ENCODE data around the gene PRSS8. TPM values are rescaled to one million over a fixed set of nuclear protein-coding genes. Genes with fewer than 3 reads are reported as not detected.

The PRSS8 gene
- total RNA-seq, 2 donors from 2014 or later = not detected

DNA sequence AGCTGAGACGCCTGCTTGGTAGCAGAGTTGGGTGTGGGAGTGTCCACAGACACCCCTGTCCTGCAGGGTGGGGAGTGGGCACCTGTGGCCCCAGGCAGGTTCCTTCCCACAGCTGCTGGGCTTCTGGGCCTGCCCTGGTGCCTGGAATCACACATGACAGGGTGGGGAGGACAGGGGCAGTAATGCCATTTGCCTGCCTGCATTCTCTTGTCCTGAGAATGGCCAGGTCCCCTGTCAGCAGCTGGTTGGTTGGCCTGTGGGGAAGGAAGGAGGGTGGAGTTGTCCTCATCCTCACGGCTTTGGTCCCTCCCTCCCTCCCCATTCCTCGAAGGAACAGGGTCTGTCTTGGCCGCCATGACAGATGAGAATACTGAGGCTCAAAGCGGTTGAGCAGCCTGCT lies 52.0 kb downstream of the PRSS8 start:
- no peak for DNase-seq
- peaks cover 5% of the 10 kb centered on the region for H3K4me1 Mint-ChIP-seq (ENCODE audit: low read depth)
- H3K4me3 Mint-ChIP-seq = no peak overlapping the region
- peaks cover 0 to 9% of the 10 kb centered on the region in 2 donors for H3K36me3 Mint-ChIP-seq (ENCODE audit: insufficient read depth in 2 of 2)
- no peak for ATAC-seq (replicated peaks in 1 of 2)
- H3K9me3 Mint-ChIP-seq = no peaks in the 10 kb centered on the region
- no peak overlapping the region for H3K27ac Mint-ChIP-seq
- no peaks in the 10 kb centered on the region for H3K27me3 Mint-ChIP-seq (ENCODE audit: low read depth)

GRCh38 chr16:31083081-31083480 lies 52.4 kb downstream of the PRSS8 start:
- Mint-ChIP-seq H3K27ac (no peak overlapping the region), H3K36me3 (ENCODE audit: insufficient read depth in 2 of 2) (peaks cover 0 to 9% of the 10 kb centered on the region in 2 donors), H3K9me3 (no peaks in the 10 kb centered on the region)

GRCh38 chr16:31082368-31083045 lies 53.0 kb downstream of the PRSS8 start:
- Mint-ChIP-seq H3K27me3 (ENCODE audit: low read depth) (no peaks in the 10 kb centered on the region), H3K27ac (no peak overlapping the region), H3K9me3 (no peaks in the 10 kb centered on the region), H3K36me3 (ENCODE audit: insufficient read depth in 2 of 2) (peaks cover 0 to 9% of the 10 kb centered on the region in 2 donors), H3K4me1 (ENCODE audit: low read depth) (peaks cover 5% of the 10 kb centered on the region), H3K4me3 (no peak overlapping the region)
- DNase-seq (no peak), ATAC-seq (replicated peaks in 1 of 2) (no peak)

More at GRCh38 chr16:31083081-31083480, 52.4 kb downstream of the PRSS8 start:
- Mint-ChIP-seq H3K27me3 (ENCODE audit: low read depth) (no peaks in the 10 kb centered on the region), H3K4me3 (no peak overlapping the region), H3K4me1 (ENCODE audit: low read depth) (peaks cover 5% of the 10 kb centered on the region)
- DNase-seq (no peak), ATAC-seq (replicated peaks in 1 of 2) (no peak)

Other genes starting within 250 kb of the PRSS8 start
- gene BCL7C, start 241.7 kb downstream of the PRSS8 start, total RNA-seq = 10 to 100 TPM; 21.7 to 23.2 TPM
- gene CTF1, start 239.1 kb downstream of the PRSS8 start, total RNA-seq = under 1 TPM; 0.25 to 0.72 TPM
- gene FBXL19, start 212.2 kb downstream of the PRSS8 start, total RNA-seq = 10 to 100 TPM; 24.9 to 25.7 TPM
- 10 to 100 TPM; 13.6 to 15.6 TPM for gene ORAI3, start 186.7 kb downstream of the PRSS8 start, total RNA-seq
- 10 to 100 TPM; 19.1 to 25.5 TPM for gene SETD1A, start 178.0 kb downstream of the PRSS8 start, total RNA-seq
- 1 to 10 TPM; 2.4 to 4.7 TPM for gene HSD3B7, start 150.5 kb downstream of the PRSS8 start, total RNA-seq
- gene STX1B, start 125.1 kb downstream of the PRSS8 start, total RNA-seq = 1 to 10 TPM; 2.2 to 6.1 TPM
- gene STX4, start 102.2 kb downstream of the PRSS8 start, total RNA-seq = 10 to 100 TPM; 51.8 to 54.7 TPM
- 1 to 10 TPM; 6.9 to 7.8 TPM for gene ZNF668, start 61.5 kb downstream of the PRSS8 start, total RNA-seq
- 10 to 100 TPM; 23.0 to 24.1 TPM for gene ZNF646, start 61.3 kb downstream of the PRSS8 start, total RNA-seq
- gene PRSS53, start 46.8 kb downstream of the PRSS8 start, total RNA-seq = 1 to 10 TPM; 6.2 to 7.7 TPM
- 10 to 100 TPM; 52.2 to 55.6 TPM for gene VKORC1, start 40.9 kb downstream of the PRSS8 start, total RNA-seq
- gene BCKDK, start 27.3 kb downstream of the PRSS8 start, total RNA-seq = 10 to 100 TPM; 21.6 to 24.5 TPM
- 10 to 100 TPM; 50.8 to 55.5 TPM for gene KAT8, start 18.1 kb downstream of the PRSS8 start, total RNA-seq
- gene PRSS36, start 14.3 kb upstream of the PRSS8 start, total RNA-seq = under 1 TPM; 0.19 TPM
- gene FUS, start 44.4 kb upstream of the PRSS8 start, total RNA-seq = 100 to 1,000 TPM; 411 to 528 TPM
- gene PYCARD, start 67.0 kb upstream of the PRSS8 start, total RNA-seq = 10 to 100 TPM in 1 of 2 donors, 1 to 10 TPM in 1; 7.4 to 13.6 TPM
- gene TRIM72, start 78.4 kb upstream of the PRSS8 start, total RNA-seq = under 1 TPM in 1 of 2 donors, not detected in 1; 0.05 TPM
- gene PYDC1, start 81.4 kb upstream of the PRSS8 start, total RNA-seq = not detected
- 1 to 10 TPM; 1.8 to 3.7 TPM for gene ITGAM, start 124.2 kb upstream of the PRSS8 start, total RNA-seq
- gene ITGAX, start 219.4 kb upstream of the PRSS8 start, total RNA-seq = 100 to 1,000 TPM in 1 of 2 donors, 10 to 100 TPM in 1; 79.3 to 146 TPM

All from activated T-cell treated with anti-CD3 and anti-CD28 coated beads, Interleukin-2, amount 50 U/mL, for 72 hours (primary cell).